GM23338 (cell line): Measurements from ENCODE around the gene CD300A. TPM values are rescaled to one million over a fixed set of nuclear protein-coding genes. Genes with fewer than 3 reads are reported as not detected.

ENCODE experiments used
- ATAC-seq: fragments of 200-7000 bp; cut with Tn5 transposase; 3 replicates; pipeline ENCODE4 v1.9.1; 2020
- DNase-seq: peaks from one replicate; pipeline ENCODE4 v3.0.0-alpha.2; 2015; ENCODE audit warnings: low spot score
- H2AFZ ChIP-seq: fragments of 200-600 bp; sonication (generic); 2 replicates; pipeline ENCODE4 v1.8.0; 2016; ENCODE audit warnings: antibody characterized with exemption, mild to moderate bottlenecking, moderate library complexity
- H3F3A ChIP-seq: fragments of 200-600 bp; sonication (generic); replicated peaks from 2 replicates; pipeline ENCODE4 v1.8.0; 2017; ENCODE audit warnings: antibody characterized with exemption, mixed run types, low read depth
- H3K27ac ChIP-seq: fragments of 200-600 bp; sonication (generic); 2 replicates; pipeline ENCODE4 v1.6.1; 2016; ENCODE audit warnings: low read depth
- H3K27me3 ChIP-seq: fragments of 200-600 bp; sonication (generic); 2 replicates; pipeline ENCODE4 v1.8.0; 2016; ENCODE audit warnings: mild to moderate bottlenecking, mixed run types, moderate library complexity; ENCODE audit not compliant: insufficient read depth
- H3K36me3 ChIP-seq: fragments of 200-600 bp; sonication (generic); 2 replicates; pipeline ENCODE4 v1.8.0; 2016; ENCODE audit warnings: mild to moderate bottlenecking; ENCODE audit not compliant: insufficient read depth
- H3K4me1 ChIP-seq: fragments of 200-600 bp; sonication (generic); 2 replicates; pipeline ENCODE4 v1.8.0; 2016; ENCODE audit warnings: mild to moderate bottlenecking, moderate library complexity; ENCODE audit not compliant: insufficient read depth
- H3K4me2 ChIP-seq: fragments of 200-600 bp; sonication (generic); 2 replicates; pipeline ENCODE4 v1.7.1; 2017; ENCODE audit warnings: mixed run types
- H3K4me3 ChIP-seq: fragments of 200-600 bp; sonication (generic); 2 replicates; pipeline ENCODE4 v1.6.1; 2016; ENCODE audit warnings: mixed run types
- H3K79me2 ChIP-seq: fragments of 200-600 bp; sonication (generic); replicated peaks from 2 replicates; pipeline ENCODE4 v1.8.0; 2017; ENCODE audit warnings: mild to moderate bottlenecking; ENCODE audit not compliant: insufficient read depth
- H3K9me2 ChIP-seq: fragments of 200-600 bp; sonication (generic); 2 replicates; pipeline ENCODE4 v1.8.0; 2017; ENCODE audit not compliant: insufficient read depth
- H4K20me1 ChIP-seq: fragments of 200-600 bp; sonication (generic); replicated peaks from 2 replicates; pipeline ENCODE4 v1.8.0; 2017; ENCODE audit warnings: mild to moderate bottlenecking; ENCODE audit not compliant: insufficient read depth
- H3K27ac Mint-ChIP-seq: 2 replicates; pipeline ENCODE4 v1.8.0; 2020; ENCODE audit warnings: inconsistent platforms, mild to moderate bottlenecking, moderate library complexity, mixed read lengths
- H3K27me3 Mint-ChIP-seq: 3 replicates; pipeline ENCODE4 v1.8.0; 2022; ENCODE audit warnings: low read depth, mild to moderate bottlenecking, moderate library complexity, mixed read lengths, inconsistent platforms; ENCODE audit not compliant: insufficient read depth, poor library complexity
- H3K36me3 Mint-ChIP-seq: 3 replicates; pipeline ENCODE4 v1.8.0; 2021; ENCODE audit warnings: low read depth, mild to moderate bottlenecking, inconsistent platforms, moderate library complexity, mixed read lengths
- H3K4me1 Mint-ChIP-seq: 3 replicates; pipeline ENCODE4 v1.8.0; 2020; ENCODE audit warnings: mild to moderate bottlenecking, inconsistent platforms, mixed read lengths
- H3K4me3 Mint-ChIP-seq: 3 replicates; pipeline ENCODE4 v1.8.0; 2021; ENCODE audit warnings: moderate library complexity, mild to moderate bottlenecking, inconsistent platforms, mixed read lengths
- H3K9me3 Mint-ChIP-seq: 3 replicates; pipeline ENCODE4 v1.8.0; 2020; ENCODE audit warnings: moderate library complexity, mild to moderate bottlenecking, inconsistent platforms, mixed read lengths
- EZH2 ChIP-seq: fragments of 200-600 bp; sonication (generic); IDR thresholded peaks from one replicate; pipeline ENCODE4 v1.8.0; 2017; ENCODE audit warnings: antibody characterized with exemption, mild to moderate bottlenecking, low read depth; ENCODE audit not compliant: unreplicated experiment
- EZH2phosphoT487 ChIP-seq: fragments of 200-600 bp; sonication (generic); IDR thresholded peaks from one replicate; pipeline ENCODE4 v1.8.1; 2018; ENCODE audit warnings: antibody characterized with exemption; ENCODE audit not compliant: unreplicated experiment
- POLR2AphosphoS5 ChIP-seq: IDR thresholded peaks from 2 replicates; pipeline ENCODE4 v1.6.1; 2016; ENCODE audit warnings: antibody characterized with exemption, low read depth
- STAT1 ChIP-seq: IDR thresholded peaks from one replicate; pipeline ENCODE4 v1.6.1; 2016; ENCODE audit warnings: antibody characterized with exemption; ENCODE audit not compliant: unreplicated experiment
- polyA plus RNA-seq: library from polyadenylated mRNA; unstranded; fragments of >200 nt; fragmentation: Nextera tagmentation; extraction: Ambion mirVana; gene quantifications from 2 replicates; pipeline ENCODE4 v1.2.1, GENCODE V29; 2016
- total RNA-seq: library from RNA; depleted of rRNA; stranded (reverse); fragments of >200 nt; shearing (Covaris generic); gene quantifications from 2 replicates; pipeline ENCODE4 v1.2.3, GENCODE V29; 2014
- TF ChIP-seq, protein P1 (sequence below), 2 experiments: fragments of 200-600 bp in 1 of 2; sonication (generic) in 1 of 2; conservative IDR thresholded peaks; 2 replicates each; pipeline versions ENCODE4 v1.5.1 to v1.6.1; 2016 to 2017; ENCODE audit warnings: antibody characterized with exemption in 2 of 2, low read depth in 2 of 2, mild to moderate bottlenecking in 2 of 2, moderate library complexity in 1 of 2
- TF ChIP-seq, protein P2 (sequence below): IDR thresholded peaks from 2 replicates; pipeline ENCODE4 v1.6.1; 2016; ENCODE audit warnings: antibody characterized with exemption
- TF ChIP-seq, protein P3 (sequence below): IDR thresholded peaks from one replicate; pipeline ENCODE4 v1.6.1; 2018; ENCODE audit warnings: antibody characterized with exemption; ENCODE audit not compliant: unreplicated experiment

The CD300A gene
- total and polyA plus RNA-seq, 2 experiments from 2014 or later: 0.37 to 0.45 TPM

DNA sequence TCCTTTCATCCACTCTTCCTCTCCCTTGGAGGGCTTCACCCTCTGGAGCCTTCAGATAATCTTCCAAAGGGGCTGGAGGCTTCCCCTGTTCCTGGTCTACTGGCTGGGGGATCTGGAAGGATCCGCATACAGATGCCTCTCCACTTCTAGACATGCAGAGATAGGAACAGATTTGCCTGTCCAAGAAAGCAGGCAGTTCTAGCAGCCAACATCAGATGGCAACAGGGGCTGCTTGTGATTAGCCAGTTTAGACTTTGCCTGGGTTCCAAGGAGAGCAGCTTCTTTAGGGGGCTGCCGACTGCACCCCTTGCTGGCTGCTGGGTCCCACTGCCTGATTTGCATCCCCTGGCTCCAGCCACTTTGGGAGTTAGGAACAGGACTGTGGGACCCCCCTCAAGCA is 6.2 kb upstream of the CD300A start:
- no peak overlapping the region for H3K27ac ChIP-seq
- no peaks in the 10 kb centered on the region for H3K9me2 ChIP-seq
- no peak overlapping the region for H2AFZ ChIP-seq
- no peak overlapping the region for H3K27ac Mint-ChIP-seq
- no peak for DNase-seq
- H3K9me3 Mint-ChIP-seq: no peaks in the 10 kb centered on the region
- no peaks in the 10 kb centered on the region for H4K20me1 ChIP-seq
- H3K4me3 Mint-ChIP-seq: no peak overlapping the region
- peaks cover 6% of the 10 kb centered on the region for H3K4me1 ChIP-seq
- ATAC-seq: no peak
- no peak overlapping the region for H3K4me2 ChIP-seq
- no peaks in the 10 kb centered on the region for H3K79me2 ChIP-seq
- H3K4me1 Mint-ChIP-seq: peaks cover 16% of the 10 kb centered on the region
- H3K27me3 ChIP-seq: 0 out of 2 replicates have a peak, but pooled peaks cover 2% of the 10 kb centered on the region
- H3K36me3 ChIP-seq: no peaks in the 10 kb centered on the region
- H3K27me3 Mint-ChIP-seq: peaks cover 2% of the 10 kb centered on the region
- H3K4me3 ChIP-seq: no peak overlapping the region
- TF ChIP-seq, protein P1, sequence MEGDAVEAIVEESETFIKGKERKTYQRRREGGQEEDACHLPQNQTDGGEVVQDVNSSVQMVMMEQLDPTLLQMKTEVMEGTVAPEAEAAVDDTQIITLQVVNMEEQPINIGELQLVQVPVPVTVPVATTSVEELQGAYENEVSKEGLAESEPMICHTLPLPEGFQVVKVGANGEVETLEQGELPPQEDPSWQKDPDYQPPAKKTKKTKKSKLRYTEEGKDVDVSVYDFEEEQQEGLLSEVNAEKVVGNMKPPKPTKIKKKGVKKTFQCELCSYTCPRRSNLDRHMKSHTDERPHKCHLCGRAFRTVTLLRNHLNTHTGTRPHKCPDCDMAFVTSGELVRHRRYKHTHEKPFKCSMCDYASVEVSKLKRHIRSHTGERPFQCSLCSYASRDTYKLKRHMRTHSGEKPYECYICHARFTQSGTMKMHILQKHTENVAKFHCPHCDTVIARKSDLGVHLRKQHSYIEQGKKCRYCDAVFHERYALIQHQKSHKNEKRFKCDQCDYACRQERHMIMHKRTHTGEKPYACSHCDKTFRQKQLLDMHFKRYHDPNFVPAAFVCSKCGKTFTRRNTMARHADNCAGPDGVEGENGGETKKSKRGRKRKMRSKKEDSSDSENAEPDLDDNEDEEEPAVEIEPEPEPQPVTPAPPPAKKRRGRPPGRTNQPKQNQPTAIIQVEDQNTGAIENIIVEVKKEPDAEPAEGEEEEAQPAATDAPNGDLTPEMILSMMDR (conservative IDR thresholded peaks at IDR 0.05; ENCODE audit: low read depth in 2 of 2): peak in 1 of 2 experiments; percentile 8; a peak in 1 of 4 replicates
- TF ChIP-seq EZH2phosphoT487: no peak
- H3K36me3 Mint-ChIP-seq: no peaks in the 10 kb centered on the region
- peaks cover 3% of the 10 kb centered on the region; the same call in 1 of the 2 replicates for H3F3A ChIP-seq

DNA sequence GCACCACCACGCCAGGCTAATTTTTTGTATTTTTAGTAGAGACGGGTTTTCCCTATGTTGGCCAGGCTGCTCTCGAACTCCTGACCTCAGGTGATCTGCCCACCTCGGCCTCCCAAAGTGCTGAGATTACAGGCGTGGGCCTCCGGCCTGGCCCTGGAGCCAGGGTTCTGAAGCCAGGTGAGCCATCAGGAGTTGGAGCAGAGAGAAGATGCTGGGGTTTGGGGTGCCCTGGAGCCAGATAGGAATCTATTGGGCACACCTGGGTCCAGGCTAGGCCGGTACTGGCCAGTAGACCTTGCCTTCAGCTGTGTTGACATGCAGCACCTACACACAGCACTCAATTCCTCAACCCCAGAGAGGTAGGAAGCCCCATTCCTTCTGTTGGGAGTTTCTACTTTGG is 5.4 kb upstream of the CD300A start:
- no peaks in the 10 kb centered on the region for H3K9me2 ChIP-seq
- no peak overlapping the region for H3K4me3 Mint-ChIP-seq
- H3K27ac Mint-ChIP-seq: no peak overlapping the region
- DNase-seq (no peak), ATAC-seq (no peak)
- H3K27me3 Mint-ChIP-seq: peaks cover 2% of the 10 kb centered on the region
- H3F3A ChIP-seq: peaks cover 11% of the 10 kb centered on the region; the same call in 1 of the 2 replicates
- peaks cover 11% of the 10 kb centered on the region for H3K4me1 Mint-ChIP-seq
- H3K36me3 Mint-ChIP-seq: no peaks in the 10 kb centered on the region
- H3K4me3 ChIP-seq: no peak overlapping the region
- no peak overlapping the region for H2AFZ ChIP-seq
- H3K9me3 Mint-ChIP-seq: no peaks in the 10 kb centered on the region
- H3K79me2 ChIP-seq: no peaks in the 10 kb centered on the region
- H4K20me1 ChIP-seq: no peaks in the 10 kb centered on the region
- no peak overlapping the region for H3K4me2 ChIP-seq
- no peaks in the 10 kb centered on the region for H3K36me3 ChIP-seq
- no peak overlapping the region for H3K27ac ChIP-seq
- H3K4me1 ChIP-seq: peaks cover under 1% of the 10 kb centered on the region; the same call in 1 of the 2 replicates
- no peak for TF ChIP-seq STAT1
- TF ChIP-seq, protein P2, sequence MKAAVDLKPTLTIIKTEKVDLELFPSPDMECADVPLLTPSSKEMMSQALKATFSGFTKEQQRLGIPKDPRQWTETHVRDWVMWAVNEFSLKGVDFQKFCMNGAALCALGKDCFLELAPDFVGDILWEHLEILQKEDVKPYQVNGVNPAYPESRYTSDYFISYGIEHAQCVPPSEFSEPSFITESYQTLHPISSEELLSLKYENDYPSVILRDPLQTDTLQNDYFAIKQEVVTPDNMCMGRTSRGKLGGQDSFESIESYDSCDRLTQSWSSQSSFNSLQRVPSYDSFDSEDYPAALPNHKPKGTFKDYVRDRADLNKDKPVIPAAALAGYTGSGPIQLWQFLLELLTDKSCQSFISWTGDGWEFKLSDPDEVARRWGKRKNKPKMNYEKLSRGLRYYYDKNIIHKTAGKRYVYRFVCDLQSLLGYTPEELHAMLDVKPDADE: no peak
- TF ChIP-seq POLR2AphosphoS5: no peak
- TF ChIP-seq, protein P3, sequence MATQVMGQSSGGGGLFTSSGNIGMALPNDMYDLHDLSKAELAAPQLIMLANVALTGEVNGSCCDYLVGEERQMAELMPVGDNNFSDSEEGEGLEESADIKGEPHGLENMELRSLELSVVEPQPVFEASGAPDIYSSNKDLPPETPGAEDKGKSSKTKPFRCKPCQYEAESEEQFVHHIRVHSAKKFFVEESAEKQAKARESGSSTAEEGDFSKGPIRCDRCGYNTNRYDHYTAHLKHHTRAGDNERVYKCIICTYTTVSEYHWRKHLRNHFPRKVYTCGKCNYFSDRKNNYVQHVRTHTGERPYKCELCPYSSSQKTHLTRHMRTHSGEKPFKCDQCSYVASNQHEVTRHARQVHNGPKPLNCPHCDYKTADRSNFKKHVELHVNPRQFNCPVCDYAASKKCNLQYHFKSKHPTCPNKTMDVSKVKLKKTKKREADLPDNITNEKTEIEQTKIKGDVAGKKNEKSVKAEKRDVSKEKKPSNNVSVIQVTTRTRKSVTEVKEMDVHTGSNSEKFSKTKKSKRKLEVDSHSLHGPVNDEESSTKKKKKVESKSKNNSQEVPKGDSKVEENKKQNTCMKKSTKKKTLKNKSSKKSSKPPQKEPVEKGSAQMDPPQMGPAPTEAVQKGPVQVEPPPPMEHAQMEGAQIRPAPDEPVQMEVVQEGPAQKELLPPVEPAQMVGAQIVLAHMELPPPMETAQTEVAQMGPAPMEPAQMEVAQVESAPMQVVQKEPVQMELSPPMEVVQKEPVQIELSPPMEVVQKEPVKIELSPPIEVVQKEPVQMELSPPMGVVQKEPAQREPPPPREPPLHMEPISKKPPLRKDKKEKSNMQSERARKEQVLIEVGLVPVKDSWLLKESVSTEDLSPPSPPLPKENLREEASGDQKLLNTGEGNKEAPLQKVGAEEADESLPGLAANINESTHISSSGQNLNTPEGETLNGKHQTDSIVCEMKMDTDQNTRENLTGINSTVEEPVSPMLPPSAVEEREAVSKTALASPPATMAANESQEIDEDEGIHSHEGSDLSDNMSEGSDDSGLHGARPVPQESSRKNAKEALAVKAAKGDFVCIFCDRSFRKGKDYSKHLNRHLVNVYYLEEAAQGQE: no peak
- TF ChIP-seq EZH2: no peak
- peaks cover 10% of the 10 kb centered on the region for H3K27me3 ChIP-seq
